NCI-H1694 treated with DMSO at 0.1 percent for 48 hours (cell line): ENCODE results near the gene FREM1.

ENCODE experiments used
- DNase-seq: peaks from one replicate; lab custom pipeline; 2025; lab: John Stamatoyannopoulos, UW

FREM1 gene

GRCh38 chr9:14868772-14869583 lies 41.2 kb downstream of the FREM1 start:
- DNase-seq: no peak

- DNase-seq: no peak
Observed at GRCh38 chr9:14868418-14868771, 41.8 kb downstream of the FREM1 start.

- no peak for DNase-seq
Observed at GRCh38 chr9:14866200-14866749, 44.0 kb downstream of the FREM1 start.

- DNase-seq: no peak
Observed at GRCh38 chr9:14864309-14864708, 45.9 kb downstream of the FREM1 start.

GRCh38 chr9:14863402-14863801 lies 46.8 kb downstream of the FREM1 start:
- no peak for DNase-seq

GRCh38 chr9:14857449-14858305 lies 52.6 kb downstream of the FREM1 start:
- no peak for DNase-seq

GRCh38 chr9:14849851-14850250 lies 60.4 kb downstream of the FREM1 start:
- no peak for DNase-seq

DNA sequence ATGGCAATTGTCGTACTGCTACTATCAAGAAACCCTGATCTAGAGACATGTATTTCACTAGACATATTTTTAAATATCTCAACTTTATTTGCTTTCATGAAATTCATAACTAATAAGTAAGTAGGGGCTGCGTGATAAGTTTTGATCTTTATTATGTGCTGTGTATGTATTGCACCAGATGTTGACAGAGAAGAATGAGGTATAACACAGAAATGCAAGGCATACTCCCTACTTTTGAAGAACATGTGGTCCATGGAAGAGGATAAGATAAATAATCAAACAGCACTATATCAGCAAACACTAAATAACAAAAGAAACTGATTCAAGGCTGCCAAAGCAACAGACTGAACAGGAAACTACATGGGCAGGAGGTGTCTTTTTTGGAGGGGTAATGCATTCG lies 60.9 kb downstream of the FREM1 start:
- DNase-seq: no peak

DNA sequence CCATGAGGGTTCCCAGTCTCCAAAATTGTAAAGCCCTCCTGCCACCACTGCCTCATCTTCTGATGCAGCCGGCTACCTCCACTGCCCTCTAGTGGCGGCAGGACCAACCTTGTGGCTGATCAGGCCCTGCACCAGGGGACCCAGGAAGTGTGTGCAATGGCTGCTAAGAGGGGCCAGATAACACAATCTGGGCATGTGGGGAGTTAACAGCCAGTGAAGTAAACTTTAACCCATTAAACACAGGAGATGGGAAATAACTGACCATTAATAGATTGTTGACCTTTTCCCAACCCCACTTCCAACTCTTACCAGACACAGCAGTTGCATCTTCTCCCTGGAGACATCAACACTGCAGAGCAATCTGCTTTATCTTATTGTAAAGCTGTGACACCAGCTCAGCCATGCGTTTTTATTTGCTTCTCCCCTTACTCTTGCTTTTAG lies 63.3 kb downstream of the FREM1 start:
- DNase-seq: peak; percentile 58

- no peak for DNase-seq
Observed at GRCh38 chr9:14843163-14843562, 67.1 kb downstream of the FREM1 start.

DNA sequence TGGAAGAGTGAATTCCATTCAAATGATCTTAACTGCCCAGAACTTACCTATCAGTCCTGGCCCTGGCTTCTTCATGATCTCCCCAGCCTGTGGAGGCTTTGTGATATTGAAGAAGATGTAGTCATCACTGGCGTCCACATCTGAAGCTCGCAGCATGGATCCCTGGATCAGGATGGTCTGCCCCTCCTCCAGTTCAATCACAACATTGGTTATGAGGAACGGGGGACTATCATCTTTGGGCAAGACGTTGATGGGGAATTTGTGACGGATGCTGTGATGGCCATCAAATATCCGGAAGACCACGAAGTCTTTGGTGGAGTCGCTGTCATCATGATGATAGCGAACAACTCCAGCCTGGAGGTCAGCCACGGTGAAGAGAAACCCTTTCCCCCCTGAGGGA lies 68.0 kb downstream of the FREM1 start:
- DNase-seq: no peak

- no peak for DNase-seq
Observed at GRCh38 chr9:14838701-14839100, 71.5 kb downstream of the FREM1 start.

- no peak for DNase-seq
Observed at GRCh38 chr9:14836885-14837284, 73.3 kb downstream of the FREM1 start.

GRCh38 chr9:14831661-14832060 lies 78.6 kb downstream of the FREM1 start:
- DNase-seq: no peak

DNA sequence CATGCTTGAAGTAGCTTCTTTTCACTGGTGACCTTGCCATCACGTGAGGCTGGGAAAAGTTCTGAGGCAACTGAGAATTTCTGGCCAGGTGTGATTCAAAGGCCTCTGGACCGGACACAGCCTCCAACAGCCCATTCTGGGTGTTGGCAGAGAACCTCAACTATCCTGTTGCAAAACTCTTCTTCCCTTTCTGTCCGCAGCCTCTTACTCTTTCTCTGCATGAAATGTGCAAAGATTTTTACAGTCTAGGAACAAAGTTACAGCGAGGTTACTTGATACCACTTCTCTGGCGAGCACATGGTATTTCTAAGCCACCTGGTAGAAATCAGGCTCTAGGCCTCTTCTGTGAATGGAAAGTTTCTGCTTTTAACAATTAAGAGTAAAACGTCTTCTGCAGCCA lies 79.2 kb downstream of the FREM1 start:
- DNase-seq: no peak

DNA sequence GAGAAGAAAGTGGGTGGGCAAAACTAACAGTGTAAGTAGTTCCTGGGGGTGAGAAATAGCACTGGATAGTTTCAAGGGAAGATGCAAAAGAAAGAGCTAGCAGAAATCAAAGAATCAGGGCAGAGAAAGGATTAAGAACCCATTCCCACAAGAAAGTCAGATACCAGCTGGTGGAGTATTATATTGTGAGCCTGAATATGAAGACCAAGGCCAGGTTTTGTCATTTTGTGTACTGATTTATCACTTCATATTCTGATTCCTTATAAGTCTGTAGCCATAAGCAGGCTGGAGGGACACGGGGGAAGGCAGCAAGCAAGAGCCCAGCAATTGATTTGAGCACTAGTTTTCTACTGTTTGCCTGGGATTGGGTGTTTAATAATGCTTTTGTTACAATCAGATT lies 80.2 kb downstream of the FREM1 start:
- DNase-seq: no peak

DNA sequence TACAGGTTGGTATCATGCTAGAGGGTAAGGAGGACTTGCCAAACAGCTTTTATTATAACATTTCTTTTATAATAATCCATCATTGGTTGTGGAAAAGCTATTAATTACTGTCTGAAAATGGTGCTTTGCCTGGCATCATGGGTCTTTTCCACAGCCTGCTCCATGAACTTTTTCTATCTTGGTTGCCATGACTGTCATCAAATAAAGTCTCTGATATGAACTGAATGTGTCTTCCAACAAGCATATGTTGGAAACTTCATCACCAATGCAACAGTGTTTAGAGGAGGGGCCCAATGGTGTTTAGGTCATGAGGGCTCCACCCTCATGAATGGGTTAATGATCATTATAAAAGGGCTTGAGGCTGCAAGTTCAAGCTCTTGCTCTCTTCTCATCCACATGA lies 81.0 kb downstream of the FREM1 start:
- no peak for DNase-seq

- DNase-seq: no peak
Observed at GRCh38 chr9:14827805-14828204, 82.4 kb downstream of the FREM1 start.

- no peak for DNase-seq
Observed at GRCh38 chr9:14824481-14824880, 85.7 kb downstream of the FREM1 start.

DNA sequence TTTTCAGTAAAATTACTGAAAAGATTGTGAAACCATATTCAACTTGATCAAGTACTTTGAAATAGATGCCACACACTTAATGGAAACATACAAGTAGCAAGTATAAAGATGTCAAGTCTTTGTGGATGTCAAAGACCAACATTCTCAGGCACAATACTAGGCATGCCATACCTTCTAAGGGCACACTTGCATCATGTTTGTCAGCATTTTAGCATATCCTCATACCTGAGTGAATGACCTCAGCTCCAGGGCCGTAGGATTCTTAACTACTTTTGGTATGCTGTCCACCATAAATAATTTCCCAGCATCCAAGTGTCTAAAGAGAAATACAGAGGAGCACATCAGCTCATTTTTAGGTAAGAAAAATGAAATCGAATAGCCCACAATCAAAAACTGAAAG lies 86.4 kb downstream of the FREM1 start:
- DNase-seq: no peak

- no peak for DNase-seq
Observed at GRCh38 chr9:14822666-14823065, 87.6 kb downstream of the FREM1 start.

DNA sequence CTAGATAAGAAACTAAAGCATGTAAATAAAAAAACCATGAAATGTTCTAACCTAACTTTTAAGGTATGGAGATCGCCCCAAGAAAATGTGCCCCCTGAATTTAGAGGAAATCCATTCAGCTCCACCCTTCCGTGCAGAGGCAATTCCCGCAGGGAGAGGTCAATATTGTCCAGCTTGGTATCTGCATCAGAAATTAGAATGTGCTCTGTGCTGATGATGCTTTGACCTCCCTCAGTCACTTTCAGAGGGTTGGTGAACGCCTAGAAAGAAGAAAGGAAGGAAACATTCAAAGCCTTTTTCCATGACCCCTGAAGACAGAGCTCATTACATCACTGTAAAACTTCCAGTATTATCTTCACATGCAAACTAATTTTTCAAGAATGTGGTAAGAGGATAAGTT lies 91.0 kb downstream of the FREM1 start:
- DNase-seq: no peak

DNA sequence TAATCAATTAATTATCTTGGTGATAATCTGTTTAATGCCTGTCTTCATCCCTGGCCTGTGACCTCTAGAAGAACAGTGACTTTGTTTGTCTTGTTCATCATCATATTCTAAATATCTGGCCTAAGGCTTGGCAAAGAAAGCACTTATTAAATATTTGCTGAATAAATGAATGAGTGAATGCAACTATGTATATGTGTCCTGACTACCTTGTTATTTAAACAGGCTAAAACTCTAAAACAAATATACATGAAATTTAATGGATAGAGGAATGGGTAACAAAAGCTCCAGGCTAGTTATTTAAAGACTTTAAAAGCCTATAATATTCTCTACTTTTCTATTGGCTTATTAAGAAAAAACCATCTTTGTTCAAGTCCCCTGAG lies 96.0 kb downstream of the FREM1 start:
- no peak for DNase-seq
